ENCODE measurements around the gene KLHDC1.
"Not testable (repeated sequence)": the region's sequence is repeated elsewhere in the genome, so short reads cannot be mapped to it uniquely, and the experiment has no call there.

Gene KLHDC1

GRCh38 chr14:49770212-49770817 is 77.4 kb downstream of the KLHDC1 start:
- peak overlapping the region; percentile 99 for H3K4me2 ChIP-seq (ENCODE audit: low read depth, low read length, poor library complexity, severe bottlenecking)
- no peak overlapping the region for H3K27ac ChIP-seq (ENCODE audit: low read depth, low read length)
- no peak overlapping the region for H2AFZ ChIP-seq (ENCODE audit: low read depth, low read length, severe bottlenecking)
- no peaks in the 10 kb centered on the region for H4K20me1 ChIP-seq (ENCODE audit: low read depth, low read length)
- no peak overlapping the region for H3K9ac ChIP-seq (ENCODE audit: low read length)
- no peak for TF ChIP-seq EZH2phosphoT487 (conservative IDR thresholded peaks at IDR 0.05; ENCODE audit: low read length)
- TF ChIP-seq, protein P1, sequence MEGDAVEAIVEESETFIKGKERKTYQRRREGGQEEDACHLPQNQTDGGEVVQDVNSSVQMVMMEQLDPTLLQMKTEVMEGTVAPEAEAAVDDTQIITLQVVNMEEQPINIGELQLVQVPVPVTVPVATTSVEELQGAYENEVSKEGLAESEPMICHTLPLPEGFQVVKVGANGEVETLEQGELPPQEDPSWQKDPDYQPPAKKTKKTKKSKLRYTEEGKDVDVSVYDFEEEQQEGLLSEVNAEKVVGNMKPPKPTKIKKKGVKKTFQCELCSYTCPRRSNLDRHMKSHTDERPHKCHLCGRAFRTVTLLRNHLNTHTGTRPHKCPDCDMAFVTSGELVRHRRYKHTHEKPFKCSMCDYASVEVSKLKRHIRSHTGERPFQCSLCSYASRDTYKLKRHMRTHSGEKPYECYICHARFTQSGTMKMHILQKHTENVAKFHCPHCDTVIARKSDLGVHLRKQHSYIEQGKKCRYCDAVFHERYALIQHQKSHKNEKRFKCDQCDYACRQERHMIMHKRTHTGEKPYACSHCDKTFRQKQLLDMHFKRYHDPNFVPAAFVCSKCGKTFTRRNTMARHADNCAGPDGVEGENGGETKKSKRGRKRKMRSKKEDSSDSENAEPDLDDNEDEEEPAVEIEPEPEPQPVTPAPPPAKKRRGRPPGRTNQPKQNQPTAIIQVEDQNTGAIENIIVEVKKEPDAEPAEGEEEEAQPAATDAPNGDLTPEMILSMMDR (IDR thresholded peaks at IDR 0.05; ENCODE audit: insufficient read depth, low read length, poor library complexity, severe bottlenecking): no peak
- H3K9me3 ChIP-seq (ENCODE audit: insufficient read depth, low read length): no peaks in the 10 kb centered on the region
- no peaks in the 10 kb centered on the region for H3K79me2 ChIP-seq (ENCODE audit: insufficient read depth, low read length)
- H3K27me3 ChIP-seq (ENCODE audit: low read length): no peaks in the 10 kb centered on the region
- peaks cover 5% of the 10 kb centered on the region; the same call in 1 of the 2 replicates for H3K36me3 ChIP-seq (ENCODE audit: low read length)
- no peaks in the 10 kb centered on the region for H3K9me2 ChIP-seq (replicated peaks; ENCODE audit: insufficient read depth, low read length)
- no peak overlapping the region for H3K4me3 ChIP-seq (ENCODE audit: insufficient read depth, low read length, poor library complexity, severe bottlenecking)
- peaks cover 16% of the 10 kb centered on the region for H3F3A ChIP-seq (ENCODE audit: insufficient read depth)

GRCh38 chr14:49771691-49772090 is 78.8 kb downstream of the KLHDC1 start:
- peaks cover 16% of the 10 kb centered on the region for H3F3A ChIP-seq (ENCODE audit: insufficient read depth)
- not testable (repeated sequence) for H3K9ac ChIP-seq (ENCODE audit: low read length); H3K79me2 ChIP-seq (ENCODE audit: insufficient read depth, low read length); H3K9me2 ChIP-seq (replicated peaks; ENCODE audit: insufficient read depth, low read length); H3K4me3 ChIP-seq (ENCODE audit: insufficient read depth, low read length, poor library complexity, severe bottlenecking); H3K9me3 ChIP-seq (ENCODE audit: insufficient read depth, low read length); H2AFZ ChIP-seq (ENCODE audit: low read depth, low read length, severe bottlenecking); H3K36me3 ChIP-seq (ENCODE audit: low read length); H4K20me1 ChIP-seq (ENCODE audit: low read depth, low read length); H3K27me3 ChIP-seq (ENCODE audit: low read length); H3K4me2 ChIP-seq (ENCODE audit: low read depth, low read length, poor library complexity, severe bottlenecking)
- peak overlapping the region; percentile 24; the same call in 1 of the 2 replicates for H3K27ac ChIP-seq (ENCODE audit: low read depth, low read length)

- Histone ChIP-seq H3K9me2 (replicated peaks; ENCODE audit: insufficient read depth, low read length) (no peaks in the 10 kb centered on the region), H3K36me3 (ENCODE audit: low read length) (peaks cover 9% of the 10 kb centered on the region; the same call in 1 of the 2 replicates), H2AFZ (ENCODE audit: low read depth, low read length, severe bottlenecking) (no peak overlapping the region)
Observed at GRCh38 chr14:49774106-49774505, 81.2 kb downstream of the KLHDC1 start.

DNA sequence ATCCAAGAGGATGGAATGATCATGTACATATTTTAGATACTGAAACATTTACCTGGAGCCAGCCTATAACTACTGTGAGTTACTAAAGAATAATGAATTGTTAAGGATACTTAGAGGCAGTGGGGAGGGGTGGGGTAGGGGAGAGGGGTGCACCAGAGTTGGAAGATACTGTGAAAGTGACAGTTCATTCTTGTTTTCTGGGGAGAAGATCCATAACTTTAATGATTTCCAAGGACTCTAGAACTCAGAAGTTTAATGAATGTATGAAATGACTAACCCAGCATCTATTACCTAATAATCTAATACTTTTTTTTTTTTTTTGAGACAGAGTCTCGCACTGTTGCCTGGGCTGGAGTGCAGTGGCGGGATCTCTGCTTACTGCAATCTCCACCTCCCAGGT is 85.5 kb downstream of the KLHDC1 start:
- Histone ChIP-seq H3K79me2 (ENCODE audit: insufficient read depth, low read length) (no peaks in the 10 kb centered on the region), H3K27me3 (ENCODE audit: low read length) (no peaks in the 10 kb centered on the region), H3K4me3 (ENCODE audit: insufficient read depth, low read length, poor library complexity, severe bottlenecking) (no peak overlapping the region), H2AFZ (ENCODE audit: low read depth, low read length, severe bottlenecking) (no peak overlapping the region), H4K20me1 (ENCODE audit: low read depth, low read length) (no peaks in the 10 kb centered on the region), H3K27ac (ENCODE audit: low read depth, low read length) (no peak overlapping the region), H3F3A (ENCODE audit: insufficient read depth) (peaks cover 6% of the 10 kb centered on the region; the same call in 1 of the 2 replicates), H3K4me2 (ENCODE audit: low read depth, low read length, poor library complexity, severe bottlenecking) (no peak overlapping the region), H3K9ac (ENCODE audit: low read length) (no peak overlapping the region), H3K36me3 (ENCODE audit: low read length) (peaks cover 26% of the 10 kb centered on the region), H3K9me3 (ENCODE audit: insufficient read depth, low read length) (no peaks in the 10 kb centered on the region), H3K9me2 (replicated peaks; ENCODE audit: insufficient read depth, low read length) (no peaks in the 10 kb centered on the region)
- TF ChIP-seq, protein P1 (IDR thresholded peaks at IDR 0.05; ENCODE audit: insufficient read depth, low read length, poor library complexity, severe bottlenecking): no peak
- TF ChIP-seq EZH2phosphoT487 (conservative IDR thresholded peaks at IDR 0.05; ENCODE audit: low read length): no peak

More at GRCh38 chr14:49774106-49774505, 81.2 kb downstream of the KLHDC1 start:
- Histone ChIP-seq H3K27me3 (ENCODE audit: low read length) (no peaks in the 10 kb centered on the region), H3K9ac (ENCODE audit: low read length) (no peak overlapping the region), H3K79me2 (ENCODE audit: insufficient read depth, low read length) (no peaks in the 10 kb centered on the region), H3F3A (ENCODE audit: insufficient read depth) (peaks cover 5% of the 10 kb centered on the region; the same call in 1 of the 2 replicates), H3K9me3 (ENCODE audit: insufficient read depth, low read length) (no peaks in the 10 kb centered on the region), H4K20me1 (ENCODE audit: low read depth, low read length) (no peaks in the 10 kb centered on the region), H3K4me3 (ENCODE audit: insufficient read depth, low read length, poor library complexity, severe bottlenecking) (no peak overlapping the region), H3K27ac (ENCODE audit: low read depth, low read length) (no peak overlapping the region), H3K4me2 (ENCODE audit: low read depth, low read length, poor library complexity, severe bottlenecking) (no peak overlapping the region)
- no peak for TF ChIP-seq EZH2phosphoT487 (conservative IDR thresholded peaks at IDR 0.05; ENCODE audit: low read length)
- TF ChIP-seq, protein P1 (IDR thresholded peaks at IDR 0.05; ENCODE audit: insufficient read depth, low read length, poor library complexity, severe bottlenecking): no peak

GRCh38 chr14:49781040-49781439 is 88.1 kb downstream of the KLHDC1 start:
- not testable (repeated sequence) for H2AFZ ChIP-seq (ENCODE audit: low read depth, low read length, severe bottlenecking); H3K79me2 ChIP-seq (ENCODE audit: insufficient read depth, low read length); H3K27me3 ChIP-seq (ENCODE audit: low read length); H3K9ac ChIP-seq (ENCODE audit: low read length); H3K4me2 ChIP-seq (ENCODE audit: low read depth, low read length, poor library complexity, severe bottlenecking); H3K27ac ChIP-seq (ENCODE audit: low read depth, low read length); H3K9me2 ChIP-seq (replicated peaks; ENCODE audit: insufficient read depth, low read length); H3K9me3 ChIP-seq (ENCODE audit: insufficient read depth, low read length); H3F3A ChIP-seq (ENCODE audit: insufficient read depth); H4K20me1 ChIP-seq (ENCODE audit: low read depth, low read length); H3K4me3 ChIP-seq (ENCODE audit: insufficient read depth, low read length, poor library complexity, severe bottlenecking)
- peaks cover 43% of the 10 kb centered on the region for H3K36me3 ChIP-seq (ENCODE audit: low read length)
